Measurements from ENCODE around the gene SLC37A3. TPM values are rescaled to one million over a fixed set of nuclear protein-coding genes. Genes with fewer than 3 reads are reported as not detected.
A peak's percentile ranks its signal among the peaks of the same experiment; 100 is the strongest.

SLC37A3 gene
- total RNA-seq, 1 experiment from 2014 or later, result 22.1 TPM

- no peaks in the 10 kb centered on the region for H3K79me2 ChIP-seq (ENCODE audit: low read length)
- ATAC-seq (no peak), DNase-seq (no peak)
- no peak overlapping the region for H3K4me2 ChIP-seq (ENCODE audit: low read length)
- ChIA-PET POLR2A (ENCODE audit: unreplicated experiment) (no interaction called here), CTCF (no interaction called here)
- no peak overlapping the region for H3K9ac ChIP-seq (ENCODE audit: low read length)
- no peak for TF ChIP-seq EZH2 (IDR thresholded peaks at IDR 0.05; ENCODE audit: low read length, unreplicated experiment)
- TF ChIP-seq EZH2phosphoT487 (IDR thresholded peaks at IDR 0.05; ENCODE audit: borderline replicate concordance, low read length), result no peak
- TF ChIP-seq, protein P1, sequence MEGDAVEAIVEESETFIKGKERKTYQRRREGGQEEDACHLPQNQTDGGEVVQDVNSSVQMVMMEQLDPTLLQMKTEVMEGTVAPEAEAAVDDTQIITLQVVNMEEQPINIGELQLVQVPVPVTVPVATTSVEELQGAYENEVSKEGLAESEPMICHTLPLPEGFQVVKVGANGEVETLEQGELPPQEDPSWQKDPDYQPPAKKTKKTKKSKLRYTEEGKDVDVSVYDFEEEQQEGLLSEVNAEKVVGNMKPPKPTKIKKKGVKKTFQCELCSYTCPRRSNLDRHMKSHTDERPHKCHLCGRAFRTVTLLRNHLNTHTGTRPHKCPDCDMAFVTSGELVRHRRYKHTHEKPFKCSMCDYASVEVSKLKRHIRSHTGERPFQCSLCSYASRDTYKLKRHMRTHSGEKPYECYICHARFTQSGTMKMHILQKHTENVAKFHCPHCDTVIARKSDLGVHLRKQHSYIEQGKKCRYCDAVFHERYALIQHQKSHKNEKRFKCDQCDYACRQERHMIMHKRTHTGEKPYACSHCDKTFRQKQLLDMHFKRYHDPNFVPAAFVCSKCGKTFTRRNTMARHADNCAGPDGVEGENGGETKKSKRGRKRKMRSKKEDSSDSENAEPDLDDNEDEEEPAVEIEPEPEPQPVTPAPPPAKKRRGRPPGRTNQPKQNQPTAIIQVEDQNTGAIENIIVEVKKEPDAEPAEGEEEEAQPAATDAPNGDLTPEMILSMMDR (conservative IDR thresholded peaks at IDR 0.05; ENCODE audit: low read depth, low read length), result no peak
- H3K27ac ChIP-seq (ENCODE audit: low read length), result no peak overlapping the region
- H2AFZ ChIP-seq (ENCODE audit: low read length), result no peak overlapping the region
- intact Hi-C loops (cut with micrococcal nuclease), result loop anchor here (5.0 kb wide), 1 partner anchor 265 kb away; the partner anchor contains the start of gene PARP12
- H3K4me1 ChIP-seq (ENCODE audit: insufficient read depth, low read length), result no peaks in the 10 kb centered on the region
- no TSS peak for BruUV-seq (replicated peaks)
- H3F3A ChIP-seq (ENCODE audit: low read length, unreplicated experiment), result no peaks in the 10 kb centered on the region
- no peaks in the 10 kb centered on the region for H3K9me2 ChIP-seq (replicated peaks; ENCODE audit: low read length)
- no peaks in the 10 kb centered on the region for H3K36me3 ChIP-seq (ENCODE audit: low read depth, low read length)
- no peaks in the 10 kb centered on the region for H3K27me3 ChIP-seq (ENCODE audit: low read length)
- H4K20me1 ChIP-seq (ENCODE audit: low read length), result no peaks in the 10 kb centered on the region
- H3K4me3 ChIP-seq (ENCODE audit: low read length), result no peak overlapping the region
- no peaks in the 10 kb centered on the region for H3K9me3 ChIP-seq (ENCODE audit: low read length)
Observed at GRCh38 chr7:140327261-140327661, 71.1 kb downstream of the SLC37A3 start.

GRCh38 chr7:140326116-140326928 lies 72.0 kb downstream of the SLC37A3 start:
- no peaks in the 10 kb centered on the region for H3K27me3 ChIP-seq (ENCODE audit: low read length)
- H3K27ac ChIP-seq (ENCODE audit: low read length), result no peak overlapping the region
- H3K4me1 ChIP-seq (ENCODE audit: insufficient read depth, low read length), result no peaks in the 10 kb centered on the region
- no peaks in the 10 kb centered on the region for H3K79me2 ChIP-seq (ENCODE audit: low read length)
- H3K9ac ChIP-seq (ENCODE audit: low read length), result no peak overlapping the region
- H3K9me3 ChIP-seq (ENCODE audit: low read length), result no peaks in the 10 kb centered on the region
- no peak for TF ChIP-seq EZH2 (IDR thresholded peaks at IDR 0.05; ENCODE audit: low read length, unreplicated experiment)
- TF ChIP-seq, protein P1 (conservative IDR thresholded peaks at IDR 0.05; ENCODE audit: low read depth, low read length), result peak; percentile 86
- peak overlapping the region; percentile 77 for H3K4me2 ChIP-seq (ENCODE audit: low read length)
- CTCF ChIA-PET, result interaction anchor here (1.1 kb wide), 1 partner anchor 149 kb away, joined by 3 read pairs; the partner anchor contains the start of gene KDM7A
- H3F3A ChIP-seq (ENCODE audit: low read length, unreplicated experiment), result no peaks in the 10 kb centered on the region
- H4K20me1 ChIP-seq (ENCODE audit: low read length), result no peaks in the 10 kb centered on the region
- POLR2A ChIA-PET (ENCODE audit: unreplicated experiment), result interaction anchor here (0.5 kb wide), 1 partner anchor 238 kb away, joined by 5 read pairs; no protein-coding TSS in a partner anchor
- ATAC-seq (peak; percentile 96), DNase-seq (peak; percentile 65)
- H2AFZ ChIP-seq (ENCODE audit: low read length), result peak overlapping the region; percentile 73
- H3K9me2 ChIP-seq (replicated peaks; ENCODE audit: low read length), result no peaks in the 10 kb centered on the region
- no peak overlapping the region for H3K4me3 ChIP-seq (ENCODE audit: low read length)
- H3K36me3 ChIP-seq (ENCODE audit: low read depth, low read length), result no peaks in the 10 kb centered on the region
- no TSS peak for BruUV-seq (replicated peaks)
- intact Hi-C loops (cut with micrococcal nuclease), result loop anchor here (1.0 to 5.0 kb wide), 2 partner anchors 151 to 264 kb away; partner anchors contain the start of gene PARP12

DNA sequence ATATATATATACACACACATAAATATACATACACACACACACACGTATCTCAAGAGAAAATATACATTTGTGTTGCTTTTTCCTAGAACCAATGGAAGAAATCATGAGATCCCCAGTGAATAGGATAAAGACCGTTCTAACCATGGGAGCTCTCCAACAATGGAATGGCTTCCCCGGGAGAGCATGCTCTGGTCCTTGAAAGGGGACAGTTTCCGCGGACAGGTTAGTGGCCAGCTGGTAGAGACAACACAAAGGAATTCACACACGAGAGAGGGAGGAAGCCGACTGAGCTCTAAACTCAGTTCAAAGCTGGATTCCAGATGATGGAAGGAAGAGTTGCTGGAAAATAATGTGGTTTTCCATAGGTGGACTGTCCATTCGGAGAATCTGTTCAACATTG lies 72.7 kb downstream of the SLC37A3 start:
- Histone ChIP-seq H3K9me3 (ENCODE audit: low read length) (no peaks in the 10 kb centered on the region), H3K4me3 (ENCODE audit: low read length) (no peak overlapping the region), H3F3A (ENCODE audit: low read length, unreplicated experiment) (no peaks in the 10 kb centered on the region), H2AFZ (ENCODE audit: low read length) (no peak overlapping the region), H3K4me1 (ENCODE audit: insufficient read depth, low read length) (no peaks in the 10 kb centered on the region), H3K27ac (ENCODE audit: low read length) (no peak overlapping the region), H3K79me2 (ENCODE audit: low read length) (no peaks in the 10 kb centered on the region), H3K9ac (ENCODE audit: low read length) (no peak overlapping the region), H3K27me3 (ENCODE audit: low read length) (no peaks in the 10 kb centered on the region), H4K20me1 (ENCODE audit: low read length) (no peaks in the 10 kb centered on the region), H3K36me3 (ENCODE audit: low read depth, low read length) (no peaks in the 10 kb centered on the region), H3K9me2 (replicated peaks; ENCODE audit: low read length) (no peaks in the 10 kb centered on the region), H3K4me2 (ENCODE audit: low read length) (peak overlapping the region; percentile 77; the same call in 1 of the 2 replicates)
- intact Hi-C loops (cut with micrococcal nuclease), result loop anchor here (5.0 kb wide), 1 partner anchor 263 kb away; the partner anchor contains the start of gene PARP12
- no peak for TF ChIP-seq EZH2 (IDR thresholded peaks at IDR 0.05; ENCODE audit: low read length, unreplicated experiment)
- no peak for TF ChIP-seq EZH2phosphoT487 (IDR thresholded peaks at IDR 0.05; ENCODE audit: borderline replicate concordance, low read length)
- TF ChIP-seq, protein P1 (conservative IDR thresholded peaks at IDR 0.05; ENCODE audit: low read depth, low read length), result no peak
- ChIA-PET POLR2A (ENCODE audit: unreplicated experiment) (no interaction called here), CTCF (interaction anchor here (1.1 kb wide), 1 partner anchor 148 kb away, joined by 3 read pairs; the partner anchor contains the start of gene KDM7A)
- no TSS peak for BruUV-seq (replicated peaks)
- no peak for DNase-seq
- ATAC-seq, result no peak
